ENCODE measurements around the gene LAYN. TPM values are rescaled to one million over a fixed set of nuclear protein-coding genes. Genes with fewer than 3 reads are reported as not detected.

Gene LAYN
- total and polyA plus RNA-seq, 2 of the 13 experiments (the other 11 are each of a cell fraction or from before 2014, with no cell fraction given) = 0.17 TPM; not detected in 1

- TF ChIP-seq HOXA3 (CRISPR knock-in tag; IDR thresholded peaks at IDR 0.05) = peak; percentile 86; the same call in 1 of the 2 replicates
- TF ChIP-seq TEAD2 (CRISPR knock-in tag; IDR thresholded peaks at IDR 0.05) = no peak
- no peak; the same call in 1 of the 2 replicates for TF ChIP-seq SP2 (CRISPR knock-in tag; IDR thresholded peaks at IDR 0.05)
- no peak for TF ChIP-seq SRSF9 (IDR thresholded peaks at IDR 0.05; ENCODE audit: borderline replicate concordance, insufficient read depth, low read depth, low read length, poor library complexity, severe bottlenecking)
- TF ChIP-seq, protein P1, sequence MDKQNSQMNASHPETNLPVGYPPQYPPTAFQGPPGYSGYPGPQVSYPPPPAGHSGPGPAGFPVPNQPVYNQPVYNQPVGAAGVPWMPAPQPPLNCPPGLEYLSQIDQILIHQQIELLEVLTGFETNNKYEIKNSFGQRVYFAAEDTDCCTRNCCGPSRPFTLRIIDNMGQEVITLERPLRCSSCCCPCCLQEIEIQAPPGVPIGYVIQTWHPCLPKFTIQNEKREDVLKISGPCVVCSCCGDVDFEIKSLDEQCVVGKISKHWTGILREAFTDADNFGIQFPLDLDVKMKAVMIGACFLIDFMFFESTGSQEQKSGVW (CRISPR knock-in tag; IDR thresholded peaks at IDR 0.05; ENCODE audit: borderline replicate concordance) = no peak
- TF ChIP-seq SCMH1 (CRISPR knock-in tag; IDR thresholded peaks at IDR 0.05; ENCODE audit: borderline replicate concordance) = no peak
- no peak for TF ChIP-seq ZBTB1 (CRISPR knock-in tag; IDR thresholded peaks at IDR 0.05; ENCODE audit: borderline replicate concordance)
- no peak for TF ChIP-seq ZNF432 (CRISPR knock-in tag; IDR thresholded peaks at IDR 0.05; ENCODE audit: borderline replicate concordance)
- TF ChIP-seq ZNF180 (CRISPR knock-in tag; IDR thresholded peaks at IDR 0.05; ENCODE audit: borderline replicate concordance, low read depth) = no peak
- TF ChIP-seq GLI4 (CRISPR knock-in tag; IDR thresholded peaks at IDR 0.05; ENCODE audit: borderline replicate concordance) = no peak
- TF ChIP-seq ZNF30 (CRISPR knock-in tag; IDR thresholded peaks at IDR 0.05) = peak; percentile 46; the same call in 1 of the 2 replicates
- peak; percentile 79; the same call in 1 of the 2 replicates for TF ChIP-seq ZBTB34 (CRISPR knock-in tag; IDR thresholded peaks at IDR 0.05)
- peak; percentile 70 for TF ChIP-seq SOX5 (CRISPR knock-in tag; IDR thresholded peaks at IDR 0.05; ENCODE audit: borderline replicate concordance)
- TF ChIP-seq RBM39 (IDR thresholded peaks at IDR 0.05; ENCODE audit: low read depth, low read length, poor library complexity, severe bottlenecking) = peak; percentile 40
- peak; percentile 27; the same call in 1 of the 2 replicates for TF ChIP-seq ZNF333 (CRISPR knock-in tag; IDR thresholded peaks at IDR 0.05; ENCODE audit: borderline replicate concordance)
- peak; percentile 86 for TF ChIP-seq KLF12 (CRISPR knock-in tag; IDR thresholded peaks at IDR 0.05; ENCODE audit: borderline replicate concordance)
- peak; percentile 8; the same call in 1 of the 2 replicates for TF ChIP-seq DNMT3B (CRISPR knock-in tag; conservative IDR thresholded peaks at IDR 0.05)
- peak; percentile 89 for TF ChIP-seq ZNF619 (CRISPR knock-in tag; IDR thresholded peaks at IDR 0.05)
- TF ChIP-seq, protein P2, sequence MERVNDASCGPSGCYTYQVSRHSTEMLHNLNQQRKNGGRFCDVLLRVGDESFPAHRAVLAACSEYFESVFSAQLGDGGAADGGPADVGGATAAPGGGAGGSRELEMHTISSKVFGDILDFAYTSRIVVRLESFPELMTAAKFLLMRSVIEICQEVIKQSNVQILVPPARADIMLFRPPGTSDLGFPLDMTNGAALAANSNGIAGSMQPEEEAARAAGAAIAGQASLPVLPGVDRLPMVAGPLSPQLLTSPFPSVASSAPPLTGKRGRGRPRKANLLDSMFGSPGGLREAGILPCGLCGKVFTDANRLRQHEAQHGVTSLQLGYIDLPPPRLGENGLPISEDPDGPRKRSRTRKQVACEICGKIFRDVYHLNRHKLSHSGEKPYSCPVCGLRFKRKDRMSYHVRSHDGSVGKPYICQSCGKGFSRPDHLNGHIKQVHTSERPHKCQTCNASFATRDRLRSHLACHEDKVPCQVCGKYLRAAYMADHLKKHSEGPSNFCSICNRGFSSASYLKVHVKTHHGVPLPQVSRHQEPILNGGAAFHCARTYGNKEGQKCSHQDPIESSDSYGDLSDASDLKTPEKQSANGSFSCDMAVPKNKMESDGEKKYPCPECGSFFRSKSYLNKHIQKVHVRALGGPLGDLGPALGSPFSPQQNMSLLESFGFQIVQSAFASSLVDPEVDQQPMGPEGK (CRISPR knock-in tag; IDR thresholded peaks at IDR 0.05) = peak; percentile 95
- no peak for TF ChIP-seq ZNF781 (CRISPR knock-in tag; IDR thresholded peaks at IDR 0.05; ENCODE audit: borderline replicate concordance, not compliant biosample characterization)
These were observed 61.7 kb downstream of the LAYN start, which contains the start of gene SIK2 (continued) for GRCh38 chr11:111601979-111602864.
